H1 (cell line): ENCODE data around the gene PRKRIP1. TPM values are rescaled to one million over a fixed set of nuclear protein-coding genes. Genes with fewer than 3 reads are reported as not detected.

Source experiments
- CTCF ChIA-PET: fragments of 300-600 bp; sonication (Branson Sonifier 250); formaldehyde crosslinking; loops from one replicate; lab custom pipeline; 2021; ENCODE audit not compliant: partially characterized antibody; lab: Charles Lee
- POLR2A ChIA-PET: fragments of 300-600 bp; sonication (Branson Sonifier 250); formaldehyde crosslinking; loops from one replicate; lab custom pipeline; 2021; ENCODE audit warnings: inconsistent platforms; ENCODE audit not compliant: partially characterized antibody; lab: Charles Lee
- DNase-seq, 2 experiments: peaks; one replicate each; pipeline versions ENCODE4 v3.0.0 to v3.0.0-alpha.2; 2010 to 2022; ENCODE audit warnings: low spot score in 2 of 2, low read depth in 1 of 2, mixed read lengths in 1 of 2
- FAIRE-seq: peaks from 2 replicates; lab custom pipeline; 2011; peaks lifted over from hg19 to GRCh38; lab: Jason Lieb, UNC
- H2AFZ ChIP-seq: 2 replicates; pipeline ENCODE4 v1.8.1; 2012; ENCODE audit warnings: low read length, inconsistent platforms
- H2AK5ac ChIP-seq: 2 replicates; pipeline ENCODE4 v1.6.1; 2013; ENCODE audit warnings: low read depth, low read length
- H2BK120ac ChIP-seq: replicated peaks from 2 replicates; pipeline ENCODE3; 2013; ENCODE audit warnings: low read depth, low read length, inconsistent platforms
- H2BK12ac ChIP-seq: 2 replicates; pipeline ENCODE4 v1.6.1; 2013; ENCODE audit warnings: low read depth, low read length
- H2BK15ac ChIP-seq: 2 replicates; pipeline ENCODE4 v1.6.1; 2013; ENCODE audit warnings: low read length
- H2BK20ac ChIP-seq: 2 replicates; pipeline ENCODE4 v1.6.1; 2013; ENCODE audit warnings: low read length
- H2BK5ac ChIP-seq: 2 replicates; pipeline ENCODE4 v1.6.1; 2013; ENCODE audit warnings: low read depth, low read length
- H3K14ac ChIP-seq: 2 replicates; pipeline ENCODE4 v1.6.1; 2013; ENCODE audit warnings: inconsistent platforms; ENCODE audit not compliant: insufficient read length
- H3K18ac ChIP-seq: 2 replicates; pipeline ENCODE4 v1.6.1; 2013; ENCODE audit warnings: low read length; ENCODE audit errors: extremely low read depth
- H3K23ac ChIP-seq: 2 replicates; pipeline ENCODE4 v1.6.1; 2013; ENCODE audit warnings: inconsistent platforms; ENCODE audit not compliant: insufficient read length
- H3K23me2 ChIP-seq: 2 replicates; pipeline ENCODE4 v1.6.1; 2013; ENCODE audit warnings: low read depth, low read length
- H3K27ac ChIP-seq: 2 replicates; pipeline ENCODE4 v1.6.1; 2011; ENCODE audit warnings: low read depth, low read length, inconsistent platforms
- H3K27me3 ChIP-seq, 4 experiments: replicated peaks in 1 of 4; 1 replicate in 1 of 4; 2 replicates in 3 of 4; pipeline versions ENCODE4 v1.6.1 to v1.8.1; 2011 to 2013; ENCODE audit warnings: low read length in 3 of 4, mild to moderate bottlenecking in 3 of 4, inconsistent platforms in 2 of 4, mixed read lengths in 2 of 4, moderate library complexity in 1 of 4; ENCODE audit not compliant: control insufficient read depth in 3 of 4, insufficient read depth in 3 of 4; ENCODE audit errors: extremely low read depth in 1 of 4
- H3K36me3 ChIP-seq, 4 experiments: 2 replicates each; pipeline versions ENCODE4 v1.6.1 to v1.8.1; 2011 to 2013; ENCODE audit warnings: mild to moderate bottlenecking in 4 of 4, low read length in 3 of 4, moderate library complexity in 2 of 4, control low read depth in 1 of 4, inconsistent platforms in 1 of 4; ENCODE audit not compliant: insufficient read depth in 4 of 4, control insufficient read depth in 2 of 4
- H3K4ac ChIP-seq: replicated peaks from 2 replicates; pipeline ENCODE3; 2013; ENCODE audit warnings: low read length, low read depth, mixed read lengths, inconsistent platforms; ENCODE audit not compliant: insufficient read length
- H3K4me1 ChIP-seq, 4 experiments: replicated peaks in 1 of 4; 1 replicate in 1 of 4; 2 replicates in 3 of 4; pipeline versions ENCODE4 v1.6.1 to v1.8.1; 2011 to 2013; ENCODE audit warnings: low read length in 3 of 4, inconsistent platforms in 2 of 4, mixed read lengths in 1 of 4; ENCODE audit not compliant: insufficient read depth in 4 of 4, control insufficient read depth in 3 of 4
- H3K4me2 ChIP-seq, 2 experiments: 2 replicates each; pipeline versions ENCODE4 v1.6.1 to v1.8.1; 2011 to 2013; ENCODE audit warnings: low read depth in 2 of 2, low read length in 2 of 2, control low read depth in 1 of 2, inconsistent platforms in 1 of 2, mild to moderate bottlenecking in 1 of 2; ENCODE audit not compliant: insufficient read depth in 1 of 2
- H3K4me3 ChIP-seq, 4 experiments: fragments of 200-600, 300-600 bp in 1 of 4; sonication (generic), shearing (Covaris generic), sonication (Bioruptor Twin) in 1 of 4; 2 replicates each; pipeline versions ENCODE4 v1.5.1 to v1.8.1; 2011 to 2016; ENCODE audit warnings: low read length in 4 of 4, low read depth in 3 of 4, control low read depth in 2 of 4, inconsistent platforms in 2 of 4, mild to moderate bottlenecking in 2 of 4, mixed read lengths in 1 of 4, moderate library complexity in 1 of 4; ENCODE audit not compliant: insufficient read depth in 2 of 4; ENCODE audit errors: extremely low read depth in 1 of 4
- H3K56ac ChIP-seq: replicated peaks from 2 replicates; pipeline ENCODE3; 2013; ENCODE audit warnings: low read depth, mild to moderate bottlenecking, mixed read lengths, low read length, inconsistent platforms; ENCODE audit not compliant: insufficient read length
- H3K79me1 ChIP-seq: 2 replicates; pipeline ENCODE4 v1.6.1; 2013; ENCODE audit warnings: low read depth, low read length, control low read depth
- H3K79me2 ChIP-seq, 2 experiments: 2 replicates each; pipeline versions ENCODE4 v1.6.1 to v1.8.1; 2012 to 2013; ENCODE audit warnings: low read length in 2 of 2, mild to moderate bottlenecking in 2 of 2, inconsistent platforms in 1 of 2; ENCODE audit not compliant: insufficient read depth in 2 of 2, control insufficient read depth in 1 of 2
- H3K9ac ChIP-seq, 4 experiments: replicated peaks in 1 of 4; 1 replicate in 1 of 4; 2 replicates in 3 of 4; pipeline versions ENCODE4 v1.6.1 to v1.8.1; 2011 to 2013; ENCODE audit warnings: low read depth in 3 of 4, low read length in 3 of 4, control low read depth in 2 of 4, mild to moderate bottlenecking in 2 of 4, moderate library complexity in 2 of 4, inconsistent platforms in 1 of 4; ENCODE audit errors: extremely low read depth in 1 of 4
- H3K9me3 ChIP-seq, 2 experiments: 2 replicates each; pipeline versions ENCODE4 v1.6.1 to v1.8.1; 2012 to 2013; ENCODE audit warnings: mild to moderate bottlenecking in 2 of 2, moderate library complexity in 2 of 2, control low read depth in 1 of 2, inconsistent platforms in 1 of 2, low read depth in 1 of 2, low read length in 1 of 2, mixed read lengths in 1 of 2; ENCODE audit not compliant: insufficient read depth in 2 of 2
- H4K20me1 ChIP-seq, 2 experiments: replicated peaks in 1 of 2; 2 replicates each; pipeline versions ENCODE3 to v1.8.1; 2011 to 2013; ENCODE audit warnings: inconsistent platforms in 2 of 2, low read length in 2 of 2, mild to moderate bottlenecking in 1 of 2; ENCODE audit not compliant: insufficient read depth in 2 of 2, control insufficient read depth in 1 of 2
- H4K5ac ChIP-seq: 2 replicates; pipeline ENCODE4 v1.6.1; 2013; ENCODE audit warnings: low read length, low read depth, mixed read lengths, inconsistent platforms; ENCODE audit not compliant: insufficient read length
- H4K8ac ChIP-seq: 2 replicates; pipeline ENCODE4 v1.8.0; 2013; ENCODE audit warnings: mild to moderate bottlenecking, moderate library complexity, low read length, inconsistent platforms; ENCODE audit not compliant: insufficient read depth; ENCODE audit errors: extremely low read depth
- H4K91ac ChIP-seq: replicated peaks from 2 replicates; pipeline ENCODE3; 2013; ENCODE audit warnings: low read length, mixed read lengths, inconsistent platforms; ENCODE audit not compliant: insufficient read length
- CBX5 ChIP-seq: fragments of 300-800, 300-1000 bp; sonication (generic); IDR thresholded peaks from 2 replicates; pipeline ENCODE4 v1.7.1; 2016; ENCODE audit warnings: antibody characterized with exemption, low read length, low read depth
- EZH2 ChIP-seq: fragments of 200-600 bp; sonication (generic); IDR thresholded peaks from 2 replicates; pipeline ENCODE4 v1.7.1; 2012; ENCODE audit warnings: low read depth, mild to moderate bottlenecking, moderate library complexity, low read length, inconsistent platforms; ENCODE audit not compliant: severe bottlenecking
- NRF1 ChIP-seq: IDR thresholded peaks from 2 replicates; pipeline ENCODE4 v1.6.1; 2011; ENCODE audit warnings: mild to moderate bottlenecking, low read depth, low read length, improper control_type of control experiment
- RAD21 ChIP-seq, 2 experiments: IDR thresholded peaks in 1 of 2; conservative IDR thresholded peaks in 1 of 2; 2 replicates each; pipeline ENCODE4 v1.6.1; 2011; ENCODE audit warnings: low read depth in 2 of 2, low read length in 2 of 2, improper control_type of control experiment in 1 of 2, inconsistent platforms in 1 of 2, mild to moderate bottlenecking in 1 of 2, moderate library complexity in 1 of 2
- SIN3A ChIP-seq, 2 experiments: IDR thresholded peaks in 1 of 2; conservative IDR thresholded peaks in 1 of 2; 2 replicates each; pipeline ENCODE4 v1.6.1; 2011 to 2012; ENCODE audit warnings: low read length in 2 of 2, improper control_type of control experiment in 1 of 2, low read depth in 1 of 2, mild to moderate bottlenecking in 1 of 2
- TCF12 ChIP-seq: IDR thresholded peaks from 2 replicates; pipeline ENCODE4 v1.6.1; 2011; ENCODE audit warnings: low read depth, mild to moderate bottlenecking, low read length
- WGBS, 2 experiments: shearing (Covaris generic) in 1 of 2; methylation state at CpG; one replicate each; pipeline versions ENCODE4 v1.1.6 to v1.1.7; 2013 to 2015; ENCODE audit warnings: low lambda C conversion rate in 2 of 2, mixed read lengths in 2 of 2, inconsistent platforms in 1 of 2, low coverage in 1 of 2, missing lambda C conversion rate in 1 of 2; ENCODE audit not compliant: insufficient replicate concordance in 2 of 2, insufficient coverage in 1 of 2, insufficient read length in 1 of 2; ENCODE audit errors: extremely low coverage in 1 of 2, missing lambda C conversion rate in 1 of 2; 5-methylcytosine and 5-hydroxymethylcytosine counted together
- polyA plus RNA-seq, 7 experiments: library from polyadenylated mRNA; depleted of rRNA in 3 of 7; stranded (reverse) in 5 of 7; unstranded in 2 of 7; fragments of >200 nt in 5 of 7; fragments of 200-250 nt in 2 of 7; gene quantifications; 1 replicate in 5 of 7; 2 replicates in 1 of 7; 4 replicates in 1 of 7; pipeline versions ENCODE4 v1.2.1 to v1.2.3, GENCODE V29; 2011 to 2013; ENCODE audit warnings: missing spikeins in 2 of 7, mixed read lengths in 2 of 7
- total RNA-seq: library from RNA; stranded (reverse); fragmentation: NEBNext Ultra II Directional; extraction: Animal tissue kit (Norgen Biotek cat#: 25700); gene quantifications from 2 replicates; pipeline ENCODE4 v1.2.1, GENCODE V29; 2021

The PRKRIP1 gene
- total and polyA plus RNA-seq, 2 of the 8 experiments (the other 6 are each of a cell fraction or from before 2014, with no cell fraction given) = 11.1 to 22.0 TPM

GRCh38 chr7:102453319-102453718 is 57.2 kb downstream of the PRKRIP1 start:
- no peaks in the 10 kb centered on the region for H4K20me1 ChIP-seq
- H3K56ac ChIP-seq = no peak overlapping the region
- DNase-seq (no peak), FAIRE-seq (no peak)
- H3K4me1 ChIP-seq = peaks cover 0 to 3% (median 0%) of the 10 kb centered on the region in 4 experiments; a peak in 2 of 7 replicates
- H3K9ac ChIP-seq = no peak overlapping the region
- no peak overlapping the region for H2BK5ac ChIP-seq
- no peak overlapping the region for H2BK12ac ChIP-seq
- H4K5ac ChIP-seq = no peak overlapping the region
- H3K27me3 ChIP-seq = no peaks in the 10 kb centered on the region; a peak in 1 of 7 replicates
- TF ChIP-seq SIN3A (conservative IDR thresholded peaks at IDR 0.05 in 1 of 2, IDR thresholded peaks at IDR 0.05 in 1 of 2; ENCODE audit: low read depth in 1 of 2, low read length in 2 of 2) = no peak
- TF ChIP-seq EZH2 = no peak
- no peak for TF ChIP-seq NRF1
- no peak for TF ChIP-seq RAD21 (IDR thresholded peaks at IDR 0.05 in 1 of 2, conservative IDR thresholded peaks at IDR 0.05 in 1 of 2; ENCODE audit: low read depth in 2 of 2, low read length in 2 of 2)
- TF ChIP-seq CBX5 = no peak
- no peak for TF ChIP-seq TCF12
- TF ChIP-seq, all 59 proteins: peak for 0
- Histone ChIP-seq H4K91ac (no peak overlapping the region), H3K4me3 (no peak overlapping the region), H3K79me2 (no peaks in the 10 kb centered on the region), H3K23ac (no peak overlapping the region), H2BK20ac (no peak overlapping the region), H2BK15ac (no peak overlapping the region), H2AFZ (no peak overlapping the region), H4K8ac (no peak overlapping the region), H3K36me3 (peaks cover 4 to 15% (median 13%) of the 10 kb centered on the region in 4 experiments; a peak in 5 of 8 replicates), H3K4ac (no peak overlapping the region), H3K18ac (no peak overlapping the region), H3K9me3 (no peaks in the 10 kb centered on the region), H3K79me1 (no peaks in the 10 kb centered on the region), H3K4me2 (no peak overlapping the region), H2BK120ac (no peak overlapping the region), H3K27ac (no peak overlapping the region), H3K14ac (no peak overlapping the region), H2AK5ac (no peak overlapping the region), H3K23me2 (no peaks in the 10 kb centered on the region; the same call in 1 of the 2 replicates)
- ChIA-PET CTCF (interaction anchor here (1.6 kb wide), 1 partner anchor 46 kb away, joined by 3 read pairs; no protein-coding TSS in a partner anchor), POLR2A (interaction anchor here (1.4 to 4.5 kb wide), 6 partner anchors 7 to 58 kb away, joined by 5 to 27 read pairs (median 14); partner anchors contain the start of genes ALKBH4, LRWD1 and PRKRIP1)
- 93% methylated on average over 7 of the region's 7 CpGs; no CpG with 5 or more reads in 1 of the 2 experiments for WGBS, 2 experiments
